ENCODE results near the gene STX8. TPM values are rescaled to one million over a fixed set of nuclear protein-coding genes. Genes with fewer than 3 reads are reported as not detected.
"Not testable (repeated sequence)": the region's sequence is repeated elsewhere in the genome, so short reads cannot be mapped to it uniquely, and the experiment has no call there.

STX8 gene
- total RNA-seq, 2 donors from 2014 or later, result 57.3 to 73.8 TPM

DNA sequence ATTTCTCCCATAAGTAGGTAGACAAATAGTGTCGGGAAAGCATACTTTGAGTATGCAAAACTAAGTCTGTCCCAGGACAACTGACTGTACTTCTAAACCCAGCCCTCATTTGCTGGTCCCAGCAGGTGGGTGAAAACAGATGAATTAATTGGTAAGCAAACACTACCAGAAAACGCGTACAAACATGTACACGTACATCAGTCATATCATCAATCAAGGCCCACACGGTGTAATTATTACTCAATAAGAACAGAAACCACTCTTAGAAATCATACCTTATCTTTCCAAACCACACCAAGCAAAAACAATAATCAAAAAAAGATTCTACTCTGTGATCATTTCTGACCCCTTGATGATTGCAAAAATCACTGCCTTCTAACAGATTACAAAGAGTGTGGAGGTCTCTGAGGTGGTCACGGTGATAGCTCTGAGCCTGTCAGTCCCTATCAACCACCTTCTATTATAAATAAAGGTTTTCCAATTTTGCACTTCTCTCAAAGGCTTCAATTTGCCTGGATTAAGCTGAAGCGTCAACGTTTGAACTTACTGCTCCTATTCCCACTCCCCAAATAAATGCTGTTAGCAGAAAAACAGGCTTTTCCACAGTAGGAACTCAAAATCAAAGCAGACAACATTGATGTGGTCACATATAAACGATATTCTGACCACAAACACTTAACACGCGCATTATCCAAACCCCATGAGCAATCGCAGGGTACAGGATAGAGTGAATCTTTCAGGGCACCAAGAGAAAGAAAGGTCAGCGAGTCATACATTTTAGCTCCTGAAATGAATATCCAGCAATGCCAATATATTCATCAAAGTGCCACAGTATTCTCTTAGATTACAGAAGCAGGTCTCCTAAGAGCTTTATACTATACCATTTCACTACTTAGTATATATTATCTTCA is 211.9 kb downstream of the STX8 start:
- no peak overlapping the region for H3K4me3 Mint-ChIP-seq
- H3K4me1 Mint-ChIP-seq, result peaks cover 5% of the 10 kb centered on the region
- no peaks in the 10 kb centered on the region for H3K36me3 Mint-ChIP-seq (ENCODE audit: low read depth)
- ATAC-seq (replicated peaks), result peak; percentile 95
- H3K27ac Mint-ChIP-seq, result no peak overlapping the region
- H3K27me3 Mint-ChIP-seq, result no peaks in the 10 kb centered on the region
- no peaks in the 10 kb centered on the region for H3K9me3 Mint-ChIP-seq

GRCh38 chr17:9361188-9361955 is 214.2 kb downstream of the STX8 start:
- peaks cover 5% of the 10 kb centered on the region for H3K4me1 Mint-ChIP-seq

DNA sequence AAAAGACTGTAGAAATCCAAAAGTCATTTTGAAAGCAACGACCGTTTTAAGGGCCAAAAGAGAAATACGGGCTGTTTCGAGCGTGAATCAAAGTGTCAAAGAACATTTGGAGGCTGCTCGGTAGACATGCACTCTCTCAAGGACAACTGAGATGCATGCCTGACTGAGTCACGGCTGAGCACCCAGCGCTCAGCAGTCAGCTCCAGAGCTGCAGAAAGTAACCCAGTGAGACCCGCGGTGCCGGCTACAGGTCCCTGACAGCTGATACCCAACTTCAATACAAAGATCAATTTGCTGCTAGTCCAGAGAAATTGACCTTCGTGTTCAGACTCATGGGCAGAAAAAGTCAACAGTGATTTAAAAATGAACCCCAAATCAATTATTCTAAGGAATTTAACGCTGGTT is 214.9 kb downstream of the STX8 start:
- no peak for ATAC-seq (replicated peaks)
- Mint-ChIP-seq H3K4me1 (peaks cover 5% of the 10 kb centered on the region), H3K27me3 (no peaks in the 10 kb centered on the region), H3K9me3 (no peaks in the 10 kb centered on the region), H3K36me3 (ENCODE audit: low read depth) (no peaks in the 10 kb centered on the region), H3K4me3 (no peak overlapping the region), H3K27ac (no peak overlapping the region)

More at GRCh38 chr17:9361188-9361955, 214.2 kb downstream of the STX8 start:
- Mint-ChIP-seq H3K27me3 (no peaks in the 10 kb centered on the region), H3K9me3 (no peaks in the 10 kb centered on the region), H3K27ac (no peak overlapping the region), H3K36me3 (ENCODE audit: low read depth) (no peaks in the 10 kb centered on the region), H3K4me3 (no peak overlapping the region)
- no peak for ATAC-seq (replicated peaks)

- H3K4me3 Mint-ChIP-seq, result no peak overlapping the region
- H3K4me1 Mint-ChIP-seq, result peaks cover 3% of the 10 kb centered on the region
- no peaks in the 10 kb centered on the region for H3K9me3 Mint-ChIP-seq
- no peaks in the 10 kb centered on the region for H3K36me3 Mint-ChIP-seq (ENCODE audit: low read depth)
- no peaks in the 10 kb centered on the region for H3K27me3 Mint-ChIP-seq
- H3K27ac Mint-ChIP-seq, result no peak overlapping the region
- ATAC-seq (replicated peaks), result no peak
Measured at GRCh38 chr17:9356488-9356911, 219.1 kb downstream of the STX8 start.

DNA sequence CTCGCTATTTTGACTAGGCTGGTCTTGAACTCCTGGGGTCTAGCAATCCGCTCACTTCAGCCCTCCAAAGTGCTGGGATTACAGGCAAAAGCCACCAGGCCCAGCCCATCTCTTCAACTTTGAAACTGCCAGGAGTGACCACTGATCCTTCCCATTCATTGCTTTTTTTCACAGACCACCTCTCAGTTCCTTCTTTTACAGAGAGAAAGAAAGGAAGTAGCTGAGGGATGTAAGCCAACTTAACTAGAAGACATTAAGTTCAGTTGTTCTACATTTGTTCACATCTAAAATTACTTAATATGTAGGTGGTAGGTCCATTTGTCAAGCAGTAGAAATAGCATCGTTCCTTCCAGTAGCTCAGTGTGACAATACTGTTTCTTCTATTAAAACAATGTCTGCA is 219.8 kb downstream of the STX8 start:
- Mint-ChIP-seq H3K4me3 (no peak overlapping the region), H3K36me3 (ENCODE audit: low read depth) (no peaks in the 10 kb centered on the region), H3K27me3 (no peaks in the 10 kb centered on the region), H3K4me1 (peaks cover 3% of the 10 kb centered on the region), H3K9me3 (no peaks in the 10 kb centered on the region), H3K27ac (no peak overlapping the region)
- ATAC-seq (replicated peaks), result no peak

DNA sequence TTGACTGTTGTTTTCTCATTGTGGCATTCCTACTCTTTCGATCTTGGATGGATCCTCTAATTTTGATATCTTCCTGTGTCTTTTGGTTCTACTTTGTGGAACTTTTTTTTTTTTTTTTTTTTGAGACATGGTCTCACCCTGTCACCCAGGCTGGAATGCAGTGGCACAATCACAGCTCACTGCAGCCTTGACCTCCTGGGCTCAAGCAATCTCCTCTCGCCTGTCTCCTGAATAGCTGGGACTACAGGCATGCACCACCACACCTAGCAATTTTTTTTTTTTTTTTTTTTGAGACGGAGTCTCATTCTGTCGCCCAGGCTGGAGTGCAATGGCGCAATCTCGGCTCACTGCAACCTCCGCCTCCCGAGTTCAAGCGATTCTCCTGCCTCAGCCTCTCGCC is 220.4 kb downstream of the STX8 start:
- H3K4me1 Mint-ChIP-seq; H3K4me3 Mint-ChIP-seq; H3K27ac Mint-ChIP-seq; H3K27me3 Mint-ChIP-seq; ATAC-seq (replicated peaks); H3K36me3 Mint-ChIP-seq (ENCODE audit: low read depth); H3K9me3 Mint-ChIP-seq: not testable (repeated sequence)

DNA sequence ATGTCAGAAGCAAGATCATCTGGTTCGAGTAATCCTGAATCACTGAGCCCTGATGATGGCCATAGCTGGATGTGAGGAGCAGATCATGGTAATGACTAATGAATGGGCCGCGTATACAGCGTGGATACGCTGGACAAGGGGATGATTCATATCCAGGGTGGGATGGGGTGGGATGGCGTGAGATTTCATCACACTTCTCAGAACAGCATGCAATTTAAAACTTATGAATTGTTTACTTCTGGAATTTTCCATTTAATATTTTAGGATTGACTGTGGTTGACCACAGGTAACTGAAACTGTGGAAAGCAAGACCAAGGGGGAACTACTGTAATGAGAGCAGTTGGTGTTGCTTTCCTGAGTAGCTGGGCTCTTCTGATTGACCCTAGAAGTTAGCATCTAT is 225.5 kb downstream of the STX8 start:
- no peaks in the 10 kb centered on the region for H3K27me3 Mint-ChIP-seq
- no peak overlapping the region for H3K27ac Mint-ChIP-seq
- peaks cover 5% of the 10 kb centered on the region for H3K36me3 Mint-ChIP-seq (ENCODE audit: low read depth)
- ATAC-seq (replicated peaks), result peak; percentile 61
- peaks cover 10% of the 10 kb centered on the region for H3K4me1 Mint-ChIP-seq
- no peaks in the 10 kb centered on the region for H3K9me3 Mint-ChIP-seq
- H3K4me3 Mint-ChIP-seq, result no peak overlapping the region

DNA sequence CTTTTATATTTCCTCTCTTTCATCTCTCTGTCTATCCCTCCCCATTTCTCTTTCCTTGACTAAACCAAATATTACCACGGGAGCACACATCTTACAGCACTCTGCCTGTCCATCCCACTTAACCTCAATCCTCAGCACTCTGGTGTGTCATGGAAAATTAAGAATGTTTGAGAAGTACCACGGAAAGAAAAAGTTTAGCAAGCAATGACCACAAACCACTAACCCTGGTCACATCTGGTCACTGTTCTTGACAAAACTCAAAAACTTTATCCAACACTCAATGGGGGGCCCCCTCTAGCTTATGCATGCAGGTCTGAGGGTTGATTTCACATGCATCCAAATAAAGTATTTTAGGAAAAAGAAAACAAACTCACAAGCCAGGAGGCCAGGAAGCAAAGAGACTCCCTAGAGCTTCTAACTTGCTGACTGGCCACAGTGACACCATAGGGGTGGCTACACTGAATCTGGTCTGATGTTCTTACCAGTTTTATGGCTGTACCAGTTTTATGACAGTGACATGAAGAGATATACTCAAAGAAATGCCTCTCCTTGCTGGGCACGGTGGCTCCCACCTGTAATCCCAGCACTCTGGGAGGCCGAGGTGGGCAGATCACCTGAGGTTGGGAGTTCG is 229.2 kb downstream of the STX8 start:
- peak overlapping the region; percentile 86 for H3K27ac Mint-ChIP-seq
- peak overlapping the region; percentile 42 for H3K4me3 Mint-ChIP-seq
- peaks cover 14% of the 10 kb centered on the region for H3K4me1 Mint-ChIP-seq
- peaks cover 5% of the 10 kb centered on the region for H3K36me3 Mint-ChIP-seq (ENCODE audit: low read depth)
- ATAC-seq (replicated peaks), result peak; percentile 78
- no peaks in the 10 kb centered on the region for H3K27me3 Mint-ChIP-seq
- no peaks in the 10 kb centered on the region for H3K9me3 Mint-ChIP-seq

- no peaks in the 10 kb centered on the region for H3K9me3 Mint-ChIP-seq
- no peaks in the 10 kb centered on the region for H3K27me3 Mint-ChIP-seq
- peaks cover 5% of the 10 kb centered on the region for H3K36me3 Mint-ChIP-seq (ENCODE audit: low read depth)
- no peak overlapping the region for H3K4me3 Mint-ChIP-seq
- no peak for ATAC-seq (replicated peaks)
- no peak overlapping the region for H3K27ac Mint-ChIP-seq
- peaks cover 14% of the 10 kb centered on the region for H3K4me1 Mint-ChIP-seq
Measured at GRCh38 chr17:9343516-9343915, 232.1 kb downstream of the STX8 start.

DNA sequence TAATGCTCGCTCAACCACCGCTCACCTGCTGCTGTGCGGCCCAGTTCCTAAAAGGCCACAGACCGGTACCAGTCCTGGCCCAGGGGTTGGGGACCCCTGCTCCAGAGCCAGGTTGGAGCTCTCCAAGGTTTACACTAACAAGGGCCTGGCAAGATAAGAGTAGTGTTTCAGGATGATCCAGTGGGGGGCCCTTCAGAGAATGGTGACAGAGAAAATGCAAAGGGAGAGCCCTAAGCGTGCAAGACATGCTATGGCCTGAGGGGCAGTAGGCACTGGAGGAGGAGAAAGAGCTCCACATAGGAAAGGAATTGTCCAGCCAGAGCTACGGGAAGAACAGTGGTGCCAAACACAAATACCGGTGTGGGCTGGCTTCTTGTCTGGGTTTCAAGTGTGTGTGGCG is 233.4 kb downstream of the STX8 start:
- peaks cover 5% of the 10 kb centered on the region for H3K36me3 Mint-ChIP-seq (ENCODE audit: low read depth)
- no peak overlapping the region for H3K27ac Mint-ChIP-seq
- ATAC-seq (replicated peaks), result no peak
- H3K9me3 Mint-ChIP-seq, result peaks cover 4% of the 10 kb centered on the region
- no peaks in the 10 kb centered on the region for H3K27me3 Mint-ChIP-seq
- H3K4me3 Mint-ChIP-seq, result no peak overlapping the region
- H3K4me1 Mint-ChIP-seq, result peaks cover 14% of the 10 kb centered on the region

- ATAC-seq (replicated peaks), result no peak
- Mint-ChIP-seq H3K4me1 (peaks cover 6% of the 10 kb centered on the region), H3K9me3 (peaks cover 8% of the 10 kb centered on the region), H3K27me3 (no peaks in the 10 kb centered on the region), H3K4me3 (no peak overlapping the region), H3K36me3 (ENCODE audit: low read depth) (peaks cover 5% of the 10 kb centered on the region), H3K27ac (no peak overlapping the region)
Measured at GRCh38 chr17:9339958-9340357, 235.7 kb downstream of the STX8 start.

GRCh38 chr17:9339482-9339881 is 236.1 kb downstream of the STX8 start:
- peaks cover 12% of the 10 kb centered on the region for H3K9me3 Mint-ChIP-seq
- H3K36me3 Mint-ChIP-seq (ENCODE audit: low read depth); H3K27ac Mint-ChIP-seq; H3K4me3 Mint-ChIP-seq; ATAC-seq (replicated peaks); H3K4me1 Mint-ChIP-seq; H3K27me3 Mint-ChIP-seq: not testable (repeated sequence)

GRCh38 chr17:9336817-9337216 is 238.8 kb downstream of the STX8 start:
- H3K4me3 Mint-ChIP-seq, result no peak overlapping the region
- H3K4me1 Mint-ChIP-seq, result no peaks in the 10 kb centered on the region
- H3K27ac Mint-ChIP-seq, result no peak overlapping the region
- peaks cover 5% of the 10 kb centered on the region for H3K36me3 Mint-ChIP-seq (ENCODE audit: low read depth)
- ATAC-seq (replicated peaks), result no peak
- H3K9me3 Mint-ChIP-seq, result peaks cover 13% of the 10 kb centered on the region
- no peaks in the 10 kb centered on the region for H3K27me3 Mint-ChIP-seq

DNA sequence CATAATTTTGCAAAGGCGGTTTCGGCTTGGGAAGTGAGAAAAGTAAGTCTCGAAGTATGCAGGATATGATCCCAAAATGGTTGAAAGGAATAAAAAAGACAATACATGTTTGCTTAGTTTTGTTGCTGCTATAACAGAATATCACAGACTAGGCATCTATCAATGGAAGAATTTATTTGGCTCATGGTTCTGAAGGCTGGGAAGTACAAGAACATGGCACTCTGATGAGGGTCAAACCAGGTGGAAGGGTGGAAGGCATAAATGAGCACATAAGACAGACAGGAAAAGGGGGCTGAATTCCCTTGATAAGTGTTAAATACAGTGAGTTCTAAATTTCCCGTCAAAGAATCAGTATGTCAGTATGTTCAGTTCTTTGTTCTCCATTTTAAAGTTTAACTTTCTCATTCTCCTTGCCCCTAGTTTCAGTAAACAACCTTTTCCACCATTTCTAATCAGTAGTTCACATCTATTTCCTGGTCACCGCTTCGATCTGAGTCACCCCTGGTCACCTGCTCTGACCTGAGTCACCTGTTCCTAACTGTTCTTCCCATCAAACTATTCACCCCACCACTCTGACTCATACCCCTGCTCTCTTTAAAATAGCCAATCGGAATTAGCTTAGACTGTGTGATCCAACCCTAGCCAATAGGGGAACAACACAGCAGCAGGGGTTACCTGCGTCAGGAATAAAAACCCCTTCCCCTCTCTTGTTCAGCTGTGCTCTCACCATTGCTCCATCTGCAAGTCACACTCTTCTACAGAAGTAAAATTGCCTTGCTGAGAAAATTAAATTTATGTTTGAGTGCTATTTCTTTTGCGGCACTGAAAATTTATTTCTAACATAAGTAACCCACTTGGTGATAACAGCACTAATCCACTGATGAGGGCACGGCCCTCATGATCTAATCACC is 240.8 kb downstream of the STX8 start:
- H3K27me3 Mint-ChIP-seq, result no peaks in the 10 kb centered on the region
- H3K27ac Mint-ChIP-seq, result no peak overlapping the region
- peaks cover 5% of the 10 kb centered on the region for H3K36me3 Mint-ChIP-seq (ENCODE audit: low read depth)
- H3K9me3 Mint-ChIP-seq, result peaks cover 13% of the 10 kb centered on the region
- H3K4me3 Mint-ChIP-seq, result no peak overlapping the region
- ATAC-seq (replicated peaks), result peak; percentile 55
- no peaks in the 10 kb centered on the region for H3K4me1 Mint-ChIP-seq

Data from activated T-helper 17 cell treated with anti-CD3 and anti-CD28 coated beads, Interleukin-2, amount 50 U/mL, for 72 hours (primary cell).